ENCODE measurements around the gene ATL3.
A peak's percentile ranks its signal among the peaks of the same experiment; 100 is the strongest.
"Not testable (repeated sequence)": the region's sequence is repeated elsewhere in the genome, so short reads cannot be mapped to it uniquely, and the experiment has no call there.

The ATL3 gene

DNA sequence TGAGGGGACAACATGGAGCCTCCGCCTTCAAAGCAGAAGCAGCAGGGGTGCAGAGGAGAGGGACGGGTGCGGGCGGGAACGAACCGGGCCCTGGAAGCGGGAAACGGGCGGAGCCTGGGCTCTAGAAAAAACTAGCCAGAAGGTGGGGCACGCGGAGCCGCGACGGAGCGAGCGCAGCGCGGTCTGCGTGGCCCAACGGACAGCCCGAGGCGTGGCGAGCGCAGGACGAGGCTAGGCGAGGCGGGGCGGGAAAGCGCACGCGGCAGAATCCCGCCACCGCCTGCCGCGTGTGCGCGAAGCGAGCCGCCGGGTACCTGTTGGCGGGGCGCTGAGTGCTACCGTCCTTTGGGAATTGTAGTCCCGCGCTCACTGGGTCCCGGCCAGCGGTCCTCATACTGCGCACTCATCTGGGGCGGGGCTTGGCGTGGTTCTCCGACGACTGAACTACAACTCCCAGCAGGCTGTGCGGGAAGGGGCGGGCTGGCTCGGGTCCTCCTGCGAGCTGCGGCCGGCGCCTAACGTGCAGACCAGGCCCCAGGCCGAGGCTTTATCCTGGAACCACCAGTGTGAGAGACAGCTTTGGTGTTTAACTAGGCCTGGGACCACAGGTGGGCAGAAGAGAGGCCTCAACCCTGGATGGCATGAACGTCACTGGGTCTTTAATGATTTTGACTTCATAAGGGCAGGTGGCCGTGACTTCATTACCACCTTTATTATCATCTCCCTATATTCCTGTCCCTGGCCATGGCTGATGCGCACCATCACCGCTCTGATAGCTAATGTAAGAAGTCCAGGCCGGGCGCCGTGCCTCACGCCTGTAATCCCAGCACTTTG, at the start of gene ATL3:
TSS of gene ATL3 (minus strand) at position 55 of the 834 bp plus-strand sequence. CDS start at position 14, 41 bp downstream.
- peak; percentile 99 for DNase-seq

DNA sequence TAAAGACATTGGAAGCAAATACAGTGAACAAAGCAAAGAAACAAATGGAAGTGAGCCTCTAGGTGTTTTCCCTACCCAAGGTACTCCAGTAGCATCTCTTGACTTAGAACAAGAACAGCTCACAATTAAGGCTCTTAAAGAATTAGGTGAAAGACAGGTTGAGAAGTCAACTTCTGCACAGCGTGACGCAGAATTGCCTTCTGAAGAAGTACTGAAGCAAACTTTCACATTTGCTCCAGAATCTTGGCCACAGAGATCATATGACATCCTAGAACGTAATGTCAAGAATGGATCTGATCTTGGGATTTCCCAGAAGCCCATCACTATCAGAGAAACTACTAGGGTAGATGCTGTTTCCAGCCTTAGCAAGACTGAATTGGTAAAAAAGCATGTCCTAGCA, 49.4 kb upstream of the ATL3 start:
- no peak for DNase-seq

GRCh38 chr11:63719987-63720386, 48.8 kb upstream of the ATL3 start:
- no peak for DNase-seq

- DNase-seq: no peak
These were observed 47.8 kb upstream of the ATL3 start for GRCh38 chr11:63719001-63719400.

DNA sequence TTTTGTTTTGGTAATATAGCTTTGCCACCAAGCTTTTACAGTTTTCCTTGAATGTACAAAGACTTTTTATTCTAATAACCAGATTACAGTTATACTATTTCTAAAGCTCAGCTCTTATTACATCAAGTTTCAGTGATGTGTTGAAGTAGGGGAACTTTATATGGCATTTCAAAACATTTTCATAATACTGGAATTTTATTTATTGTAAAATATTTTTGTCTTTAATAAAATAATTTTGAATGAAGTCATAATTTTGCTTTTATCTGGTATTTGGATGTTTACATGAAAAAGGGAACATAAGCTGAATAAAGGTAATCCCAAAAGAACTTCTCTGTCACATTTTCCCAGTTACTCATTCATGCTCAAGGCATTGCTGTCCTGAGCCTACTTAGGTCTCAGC, 44.9 kb upstream of the ATL3 start:
- no peak for DNase-seq

DNA sequence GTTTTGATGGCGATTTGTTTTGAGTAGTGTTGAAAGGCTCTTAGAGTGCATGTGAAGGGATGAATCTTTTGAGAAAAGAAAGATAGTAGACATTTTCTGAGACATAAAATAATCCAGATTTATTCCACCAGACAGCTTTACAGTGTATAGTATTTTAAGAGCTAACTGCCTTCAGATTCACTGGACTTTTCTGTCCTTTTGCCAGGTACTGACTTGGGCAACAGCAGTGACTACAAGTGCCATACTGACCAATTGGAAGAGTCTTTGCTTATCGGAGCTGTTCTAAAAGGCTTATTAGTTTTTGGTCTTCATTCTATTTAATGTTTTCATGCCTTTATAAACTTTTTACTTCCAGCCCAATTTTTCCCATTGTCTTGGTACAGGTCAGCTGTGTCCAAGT, 42.6 kb upstream of the ATL3 start:
- DNase-seq: no peak

GRCh38 chr11:63711838-63712237, 40.7 kb upstream of the ATL3 start:
- no peak for DNase-seq

GRCh38 chr11:63710476-63711217, 39.5 kb upstream of the ATL3 start:
- DNase-seq: no peak

- DNase-seq: no peak
These were observed 38.2 kb upstream of the ATL3 start for GRCh38 chr11:63709336-63709884.

DNA sequence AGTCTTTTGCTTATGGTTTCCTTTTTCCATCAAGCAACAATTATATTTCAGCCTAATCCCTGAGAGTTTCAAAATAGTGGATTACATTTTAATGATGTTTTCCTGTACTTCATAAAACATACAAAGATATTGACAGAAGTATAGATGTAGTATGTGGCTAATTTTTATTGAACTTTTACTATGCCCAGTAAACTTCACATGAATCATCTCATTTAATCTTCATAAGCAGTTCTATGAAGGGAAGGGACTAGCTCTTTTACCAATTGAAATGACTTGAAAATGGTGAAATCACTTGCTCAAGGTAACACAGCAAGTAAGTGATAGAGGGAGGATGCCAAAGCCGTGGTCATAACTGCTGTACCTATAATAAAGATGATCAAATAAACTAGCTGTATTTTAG, 37.6 kb upstream of the ATL3 start:
- no peak for DNase-seq

GRCh38 chr11:63705526-63705925, 34.4 kb upstream of the ATL3 start:
- no peak for DNase-seq

DNA sequence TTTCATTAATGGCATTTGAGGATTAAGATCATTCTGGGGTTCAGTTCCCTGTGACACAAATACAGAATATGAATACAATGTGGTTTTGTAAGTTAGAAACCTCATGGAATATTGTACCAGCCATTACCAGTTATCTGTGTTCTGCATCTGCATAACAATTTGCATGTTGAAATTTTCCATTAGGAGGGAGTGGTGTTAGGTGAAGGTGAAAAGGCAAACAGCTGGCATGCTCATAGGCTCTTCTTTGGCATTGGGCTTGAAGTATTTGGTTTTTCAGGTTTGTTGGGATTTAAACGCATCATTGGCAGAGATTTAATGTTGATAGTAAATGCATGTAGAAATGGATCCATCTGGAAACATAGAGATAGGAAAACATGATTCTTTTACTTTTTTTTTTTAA, 28.7 kb upstream of the ATL3 start:
- no peak for DNase-seq

GRCh38 chr11:63698976-63699733, 28.0 kb upstream of the ATL3 start:
- DNase-seq: no peak

DNA sequence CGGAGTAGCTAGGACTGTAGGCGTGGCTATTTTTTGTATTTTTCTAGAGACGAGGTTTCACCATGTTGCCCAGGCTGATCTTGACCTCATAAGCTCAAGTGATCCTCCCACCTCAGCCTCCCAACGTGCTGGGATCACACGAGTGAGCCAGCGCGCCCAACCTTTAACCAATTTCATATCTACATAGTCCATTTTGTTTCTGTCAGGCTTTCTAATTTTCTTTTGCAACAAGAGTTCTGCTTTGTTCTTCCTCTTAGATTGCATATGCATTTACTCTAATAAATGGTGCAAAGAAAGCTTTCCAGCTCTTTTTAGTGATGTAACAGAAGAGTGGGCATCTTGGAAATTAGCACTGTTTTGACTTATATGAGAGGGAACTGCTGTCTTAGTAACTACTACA, 23.4 kb upstream of the ATL3 start:
- no peak for DNase-seq

DNA sequence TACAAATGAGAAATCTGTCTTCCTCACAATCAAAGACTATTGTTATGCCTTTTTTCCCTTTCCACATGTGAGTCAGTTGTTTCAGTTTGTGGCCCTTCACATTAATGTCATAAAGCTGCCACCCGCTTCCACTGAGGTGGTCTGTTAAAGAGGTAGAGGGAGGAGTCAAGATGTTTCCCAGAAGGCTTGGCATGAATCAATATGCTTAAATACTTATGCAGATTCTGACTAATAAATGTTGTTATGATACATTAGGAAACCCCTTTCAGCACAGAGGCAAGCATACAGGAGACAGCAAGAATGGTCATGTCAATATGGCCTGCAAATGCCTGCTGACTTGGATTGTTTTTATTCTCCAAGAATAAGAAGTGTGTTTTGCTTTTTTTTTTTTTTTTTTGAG, 16.7 kb upstream of the ATL3 start:
- no peak for DNase-seq

DNA sequence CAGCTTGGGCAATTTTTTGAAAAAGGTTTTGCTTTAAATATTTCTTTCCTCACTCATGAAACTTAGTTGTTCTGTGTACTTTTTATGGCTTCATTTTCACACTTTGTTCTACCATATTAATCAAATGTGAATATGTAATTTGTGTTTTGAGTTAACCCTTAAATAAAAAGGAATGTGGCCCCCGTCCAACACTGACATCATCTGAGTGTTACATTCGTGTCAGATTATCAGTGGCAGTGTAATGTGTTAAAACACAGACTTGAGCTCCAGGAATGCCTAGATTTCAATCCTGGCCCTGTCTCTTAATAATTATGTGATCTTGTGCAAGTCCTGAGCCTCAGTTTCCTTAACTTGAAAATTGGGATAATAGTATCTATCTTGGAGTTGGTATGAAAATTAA, 15.8 kb upstream of the ATL3 start:
- no peak for DNase-seq

GRCh38 chr11:63685158-63685721, 14.1 kb upstream of the ATL3 start:
- DNase-seq: not testable (repeated sequence)

DNA sequence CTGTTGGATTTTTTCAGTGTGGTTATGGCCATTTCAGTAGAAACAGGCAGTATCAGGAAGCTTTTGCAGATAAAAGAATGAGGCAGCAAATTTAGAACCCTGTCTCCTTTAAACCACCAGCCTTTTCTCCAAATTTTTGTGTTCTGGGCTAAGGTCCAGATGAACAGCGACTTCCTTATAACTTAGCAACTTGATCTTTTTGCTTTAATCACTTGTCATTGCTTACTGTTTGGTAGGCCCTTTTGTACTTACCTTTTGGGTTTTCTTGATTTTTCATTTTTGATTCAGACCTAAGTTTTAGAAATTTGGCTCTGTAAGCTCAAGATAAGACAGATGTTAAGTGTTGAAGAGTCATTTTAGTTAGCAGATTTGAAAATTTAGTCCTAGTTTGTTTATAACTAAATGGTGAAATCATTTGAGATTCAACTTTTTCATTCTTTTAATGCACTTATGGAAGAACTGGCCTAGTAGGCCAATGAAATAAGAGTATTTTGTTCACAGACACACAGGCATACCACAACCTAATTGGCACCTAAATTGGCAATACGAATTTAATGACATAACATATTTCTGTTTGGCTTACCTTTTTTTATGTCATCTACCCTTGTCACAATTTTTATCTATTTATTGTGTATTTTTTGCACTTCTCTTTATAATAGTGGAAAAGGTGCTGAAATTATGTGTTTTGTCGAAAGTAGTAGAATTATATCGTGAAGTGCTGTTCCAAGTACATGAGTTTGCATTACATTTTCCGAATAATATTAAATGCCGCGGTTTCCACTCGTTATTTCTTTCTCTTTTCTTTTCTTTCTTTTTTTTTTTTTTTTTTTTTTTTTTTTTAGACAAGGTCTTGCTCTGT, 12.2 kb upstream of the ATL3 start:
- no peak for DNase-seq

DNA sequence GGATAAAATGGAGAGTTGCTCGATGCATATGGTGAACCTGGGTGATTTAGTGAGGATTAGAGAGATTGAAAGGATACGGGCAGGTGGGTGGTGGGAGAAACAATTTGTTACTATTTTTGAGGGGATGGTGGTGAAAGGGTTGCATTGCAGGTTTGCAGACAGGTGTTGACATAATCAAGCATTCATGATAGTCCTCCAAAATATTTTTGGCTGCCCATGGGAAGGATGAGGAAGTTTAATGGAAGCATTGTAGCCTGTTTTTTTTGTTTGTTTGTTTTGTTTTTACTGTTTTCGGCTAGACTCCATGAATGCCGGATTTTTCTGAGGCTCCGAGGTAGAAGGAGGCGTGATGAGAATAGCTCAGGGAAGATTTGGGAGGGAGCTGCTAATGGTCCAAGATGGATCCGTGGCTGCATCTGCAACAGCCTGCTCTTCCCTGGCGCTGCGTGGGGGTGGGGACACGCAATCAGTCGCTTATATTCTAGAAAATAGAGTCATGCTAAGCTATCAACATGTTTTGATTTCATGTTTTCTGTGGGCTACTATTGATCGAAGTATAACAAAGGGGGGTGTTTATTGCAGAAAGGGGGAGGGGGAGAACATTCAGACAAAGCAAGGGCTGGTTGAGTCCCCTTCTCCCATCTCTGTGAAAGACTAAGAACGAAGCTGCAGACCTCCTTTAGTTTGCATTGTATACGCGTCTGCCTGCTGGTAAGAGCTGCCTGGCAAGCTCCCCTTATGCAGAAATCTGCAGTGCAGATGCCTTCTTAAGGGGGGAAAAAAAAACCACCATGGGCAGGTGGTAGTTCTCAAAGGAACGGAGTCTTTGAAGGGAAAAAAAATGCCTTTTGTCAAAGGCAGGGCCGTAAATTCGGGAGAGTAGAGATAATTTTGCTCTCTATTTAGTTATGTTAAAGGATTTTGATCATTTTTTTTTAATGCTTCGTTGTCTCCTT, 11.2 kb upstream of the ATL3 start:
- no peak for DNase-seq

GRCh38 chr11:63681321-63682065, 10.3 kb upstream of the ATL3 start, which contains the start of gene RTN3:
RTN3 (plus strand) TSS chr11:63681500; CDS start chr11:63681637, 137 bp downstream.
- DNase-seq: peak; percentile 98

All from KG1 (cell line).